NCI-H2196 treated with DMSO at 0.1 percent for 48 hours (cell line): ENCODE data around the gene HHIPL1.

Experiments
- DNase-seq: peaks from one replicate; lab custom pipeline; 2025; ENCODE audit not compliant: unreplicated experiment; lab: John Stamatoyannopoulos, UW

The HHIPL1 gene

DNA sequence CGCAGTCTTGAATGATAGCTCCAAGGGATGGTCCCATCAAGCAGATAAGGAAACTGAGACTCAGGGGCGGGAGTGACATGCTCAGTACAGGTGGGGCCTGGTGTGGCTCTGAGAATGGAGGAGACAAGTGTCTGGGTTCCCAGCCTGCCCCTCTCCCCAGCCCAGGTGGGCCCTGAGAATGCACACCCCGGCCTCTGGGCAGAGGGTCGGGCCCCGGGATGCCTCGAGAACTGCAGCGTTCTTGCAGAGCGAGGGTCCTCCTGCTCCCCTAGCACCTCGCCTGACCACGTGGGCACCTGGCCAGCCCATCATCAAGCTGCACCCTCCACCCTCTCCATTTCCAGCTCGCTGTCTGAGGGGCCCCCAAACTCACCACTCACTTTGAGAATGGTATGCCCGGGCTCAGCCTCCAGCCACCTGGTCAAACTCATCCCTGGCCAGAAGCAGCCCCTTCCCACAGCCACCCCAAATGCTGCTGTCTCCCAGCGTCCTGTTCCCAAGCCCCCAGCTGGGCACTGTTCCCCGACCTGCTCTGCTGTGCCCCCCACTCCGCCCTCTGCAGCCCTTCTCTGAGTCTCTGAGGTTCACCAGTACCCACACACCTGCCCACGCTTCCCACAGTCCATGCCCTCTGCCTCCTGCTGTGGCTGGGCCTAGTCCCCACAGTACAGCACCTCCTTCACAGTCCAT is 83.4 kb downstream of the HHIPL1 start:
- DNase-seq: no peak

DNA sequence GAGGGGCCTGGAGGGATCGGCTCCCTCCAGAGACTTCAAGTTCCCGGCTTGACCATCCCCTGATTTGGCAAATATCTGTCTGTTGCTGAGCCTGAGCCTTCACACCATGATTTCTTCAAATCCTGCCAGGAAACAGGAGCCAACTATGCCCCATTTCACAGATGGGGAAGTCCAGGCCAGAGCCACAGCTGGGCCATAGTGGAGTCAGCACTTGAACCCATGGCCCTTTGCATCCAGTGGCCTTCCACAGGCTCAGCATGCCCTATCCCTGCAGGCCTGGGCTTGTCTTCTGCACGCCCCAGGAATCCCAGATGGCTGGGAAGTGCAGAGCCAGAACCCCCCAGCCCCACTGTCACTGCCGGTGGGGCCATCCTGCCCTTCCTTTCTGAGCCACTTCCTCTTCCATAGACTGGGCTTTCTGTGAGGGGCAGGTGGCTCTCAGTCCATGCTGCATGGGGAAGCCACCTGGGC is 84.1 kb downstream of the HHIPL1 start:
- DNase-seq: no peak
